Endothelial cell (in vitro differentiated cells): ENCODE measurements around the gene NOS1AP. TPM values are rescaled to one million over a fixed set of nuclear protein-coding genes. Genes with fewer than 3 reads are reported as not detected.
A peak's percentile ranks its signal among the peaks of the same experiment; 100 is the strongest.

Source experiments
- DNase-seq: peaks from one replicate; pipeline ENCODE4 v3.0.0; 2021; ENCODE audit warnings: low spot score
- H3K27ac Mint-ChIP-seq: one replicate; pipeline ENCODE4 v1.8.0; 2021; ENCODE audit warnings: mixed read lengths, inconsistent platforms; ENCODE audit not compliant: unreplicated experiment
- H3K27me3 Mint-ChIP-seq: one replicate; pipeline ENCODE4 v1.8.0; 2021; ENCODE audit warnings: mild to moderate bottlenecking, moderate library complexity, mixed read lengths, inconsistent platforms; ENCODE audit not compliant: unreplicated experiment
- H3K36me3 Mint-ChIP-seq: one replicate; pipeline ENCODE4 v1.8.0; 2021; ENCODE audit warnings: mild to moderate bottlenecking, low read depth, mixed read lengths, inconsistent platforms; ENCODE audit not compliant: unreplicated experiment
- H3K4me1 Mint-ChIP-seq: one replicate; pipeline ENCODE4 v1.8.0; 2021; ENCODE audit warnings: mild to moderate bottlenecking, mixed read lengths, inconsistent platforms; ENCODE audit not compliant: unreplicated experiment
- H3K4me3 Mint-ChIP-seq: one replicate; pipeline ENCODE4 v1.8.0; 2021; ENCODE audit warnings: mild to moderate bottlenecking, mixed read lengths, inconsistent platforms; ENCODE audit not compliant: unreplicated experiment
- H3K9me3 Mint-ChIP-seq: one replicate; pipeline ENCODE4 v1.8.0; 2021; ENCODE audit warnings: mixed read lengths, inconsistent platforms; ENCODE audit not compliant: unreplicated experiment
- total RNA-seq: library from RNA; stranded (reverse); fragmentation: NEBNext Ultra II Directional; extraction: Animal tissue kit (Norgen Biotek cat#: 25700); gene quantifications from one replicate; pipeline ENCODE4 v1.2.1, GENCODE V29; 2021; ENCODE audit not compliant: unreplicated experiment
- TF ChIP-seq, protein P1 (sequence below): fragments of 200-600 bp; sonication (generic); IDR thresholded peaks from one replicate; pipeline ENCODE4 v1.5.0; 2021; ENCODE audit warnings: antibody characterized with exemption; ENCODE audit not compliant: unreplicated experiment

The NOS1AP gene
- total RNA-seq, 1 donor from 2014 or later: 19.8 TPM

GRCh38 chr1:162166917-162167615 is 97.6 kb downstream of the NOS1AP start:
- no peak for DNase-seq
- TF ChIP-seq, protein P1, sequence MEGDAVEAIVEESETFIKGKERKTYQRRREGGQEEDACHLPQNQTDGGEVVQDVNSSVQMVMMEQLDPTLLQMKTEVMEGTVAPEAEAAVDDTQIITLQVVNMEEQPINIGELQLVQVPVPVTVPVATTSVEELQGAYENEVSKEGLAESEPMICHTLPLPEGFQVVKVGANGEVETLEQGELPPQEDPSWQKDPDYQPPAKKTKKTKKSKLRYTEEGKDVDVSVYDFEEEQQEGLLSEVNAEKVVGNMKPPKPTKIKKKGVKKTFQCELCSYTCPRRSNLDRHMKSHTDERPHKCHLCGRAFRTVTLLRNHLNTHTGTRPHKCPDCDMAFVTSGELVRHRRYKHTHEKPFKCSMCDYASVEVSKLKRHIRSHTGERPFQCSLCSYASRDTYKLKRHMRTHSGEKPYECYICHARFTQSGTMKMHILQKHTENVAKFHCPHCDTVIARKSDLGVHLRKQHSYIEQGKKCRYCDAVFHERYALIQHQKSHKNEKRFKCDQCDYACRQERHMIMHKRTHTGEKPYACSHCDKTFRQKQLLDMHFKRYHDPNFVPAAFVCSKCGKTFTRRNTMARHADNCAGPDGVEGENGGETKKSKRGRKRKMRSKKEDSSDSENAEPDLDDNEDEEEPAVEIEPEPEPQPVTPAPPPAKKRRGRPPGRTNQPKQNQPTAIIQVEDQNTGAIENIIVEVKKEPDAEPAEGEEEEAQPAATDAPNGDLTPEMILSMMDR: no peak
- Mint-ChIP-seq H3K36me3 (no peaks in the 10 kb centered on the region), H3K27ac (no peak overlapping the region), H3K4me3 (no peak overlapping the region), H3K9me3 (no peaks in the 10 kb centered on the region), H3K27me3 (peaks cover 7% of the 10 kb centered on the region), H3K4me1 (peaks cover 64% of the 10 kb centered on the region)

- TF ChIP-seq, protein P1: no peak
- DNase-seq: no peak
- Mint-ChIP-seq H3K9me3 (no peaks in the 10 kb centered on the region), H3K4me3 (no peak overlapping the region), H3K27me3 (peaks cover 7% of the 10 kb centered on the region), H3K36me3 (no peaks in the 10 kb centered on the region), H3K27ac (no peak overlapping the region), H3K4me1 (peaks cover 64% of the 10 kb centered on the region)
Observed at GRCh38 chr1:162168261-162168660, 98.8 kb downstream of the NOS1AP start.

GRCh38 chr1:162169031-162169790 is 99.7 kb downstream of the NOS1AP start:
- no peak for DNase-seq
- Mint-ChIP-seq H3K4me3 (no peak overlapping the region), H3K27ac (peak overlapping the region; percentile 61), H3K27me3 (peaks cover 7% of the 10 kb centered on the region), H3K36me3 (no peaks in the 10 kb centered on the region), H3K9me3 (no peaks in the 10 kb centered on the region), H3K4me1 (peaks cover 58% of the 10 kb centered on the region)
- TF ChIP-seq, protein P1: no peak

GRCh38 chr1:162171111-162171510 is 101.6 kb downstream of the NOS1AP start:
- no peak for DNase-seq
- Mint-ChIP-seq H3K4me3 (no peak overlapping the region), H3K27ac (no peak overlapping the region), H3K36me3 (no peaks in the 10 kb centered on the region), H3K4me1 (peaks cover 68% of the 10 kb centered on the region), H3K9me3 (no peaks in the 10 kb centered on the region), H3K27me3 (peaks cover 7% of the 10 kb centered on the region)
- TF ChIP-seq, protein P1: no peak
